H1 (cell line): ENCODE results near the gene PGLYRP4. TPM values are rescaled to one million over a fixed set of nuclear protein-coding genes. Genes with fewer than 3 reads are reported as not detected.

Experiments used
- CHD2 ChIP-seq: IDR thresholded peaks from 2 replicates; pipeline ENCODE4 v1.6.1; 2012; ENCODE audit warnings: low read length, improper control_type of control experiment
- CHD7 ChIP-seq: fragments of 300-600 bp; sonication (generic); IDR thresholded peaks from 2 replicates; pipeline ENCODE4 v1.7.1; 2012; ENCODE audit warnings: low read length, moderate library complexity, mild to moderate bottlenecking, inconsistent platforms; ENCODE audit not compliant: insufficient replicate concordance
- HDAC2 ChIP-seq, 2 experiments: fragments of 300-600 bp in 1 of 2; sonication (generic) in 1 of 2; IDR thresholded peaks; 2 replicates each; pipeline ENCODE4 v1.6.1; 2011 to 2012; ENCODE audit warnings: low read depth in 2 of 2, low read length in 2 of 2, mild to moderate bottlenecking in 2 of 2, moderate library complexity in 2 of 2, borderline replicate concordance in 1 of 2, inconsistent platforms in 1 of 2
- HDAC6 ChIP-seq: IDR thresholded peaks from one replicate; pipeline ENCODE4 v1.7.1; 2012; ENCODE audit warnings: low read depth, mild to moderate bottlenecking, inconsistent platforms, low read length, moderate library complexity
- MAX ChIP-seq: IDR thresholded peaks from 2 replicates; pipeline ENCODE4 v1.6.1; 2012; ENCODE audit warnings: inconsistent platforms
- NRF1 ChIP-seq: IDR thresholded peaks from 2 replicates; pipeline ENCODE4 v1.6.1; 2011; ENCODE audit warnings: mild to moderate bottlenecking, low read depth, low read length, improper control_type of control experiment
- POLR2AphosphoS5 ChIP-seq: IDR thresholded peaks from 2 replicates; pipeline ENCODE4 v1.6.1; 2011; ENCODE audit warnings: low read depth, low read length
- RAD21 ChIP-seq, 2 experiments: IDR thresholded peaks in 1 of 2; conservative IDR thresholded peaks in 1 of 2; 2 replicates each; pipeline ENCODE4 v1.6.1; 2011; ENCODE audit warnings: low read depth in 2 of 2, low read length in 2 of 2, improper control_type of control experiment in 1 of 2, inconsistent platforms in 1 of 2, mild to moderate bottlenecking in 1 of 2, moderate library complexity in 1 of 2
- SIX5 ChIP-seq: IDR thresholded peaks from 2 replicates; pipeline ENCODE4 v1.6.1; 2011; ENCODE audit warnings: mild to moderate bottlenecking, low read depth, low read length
- SP4 ChIP-seq: IDR thresholded peaks from 2 replicates; pipeline ENCODE4 v1.6.1; 2012; ENCODE audit warnings: low read length, inconsistent platforms
- SRF ChIP-seq: IDR thresholded peaks from 2 replicates; pipeline ENCODE4 v1.6.1; 2011; ENCODE audit warnings: mild to moderate bottlenecking, low read depth, low read length, moderate library complexity
- SUZ12 ChIP-seq: fragments of 200-600 bp; sonication (generic); IDR thresholded peaks from 2 replicates; pipeline ENCODE4 v1.6.1; 2012; ENCODE audit warnings: mild to moderate bottlenecking, inconsistent platforms, low read length, moderate library complexity, mixed read lengths
- polyA plus RNA-seq, 7 experiments: library from polyadenylated mRNA; depleted of rRNA in 3 of 7; stranded (reverse) in 5 of 7; unstranded in 2 of 7; fragments of >200 nt in 5 of 7; fragments of 200-250 nt in 2 of 7; gene quantifications; 1 replicate in 5 of 7; 2 replicates in 1 of 7; 4 replicates in 1 of 7; pipeline versions ENCODE4 v1.2.1 to v1.2.3, GENCODE V29; 2011 to 2013; ENCODE audit warnings: missing spikeins in 2 of 7, mixed read lengths in 2 of 7
- total RNA-seq: library from RNA; stranded (reverse); fragmentation: NEBNext Ultra II Directional; extraction: Animal tissue kit (Norgen Biotek cat#: 25700); gene quantifications from 2 replicates; pipeline ENCODE4 v1.2.1, GENCODE V29; 2021

Gene PGLYRP4
- total and polyA plus RNA-seq, 2 of the 8 experiments (the other 6 are each of a cell fraction or from before 2014, with no cell fraction given), result not detected

- TF ChIP-seq CHD7, result no peak
- no peak for TF ChIP-seq SP4
- no peak for TF ChIP-seq RAD21 (IDR thresholded peaks at IDR 0.05 in 1 of 2, conservative IDR thresholded peaks at IDR 0.05 in 1 of 2; ENCODE audit: low read depth in 2 of 2, low read length in 2 of 2)
- no peak for TF ChIP-seq HDAC2 (IDR thresholded peaks at IDR 0.05; ENCODE audit: borderline replicate concordance in 1 of 2, low read depth in 2 of 2, low read length in 2 of 2)
- TF ChIP-seq HDAC6, result no peak
- TF ChIP-seq SIX5, result no peak
- TF ChIP-seq SRF, result no peak
- no peak for TF ChIP-seq SUZ12
- TF ChIP-seq CHD2, result no peak
- no peak for TF ChIP-seq MAX
- no peak for TF ChIP-seq NRF1
- TF ChIP-seq POLR2AphosphoS5, result no peak
Measured at GRCh38 chr1:153340356-153340755, 8.3 kb downstream of the PGLYRP4 start (continued).
